Measurements from ENCODE around the gene CACNA1S.

DNA sequence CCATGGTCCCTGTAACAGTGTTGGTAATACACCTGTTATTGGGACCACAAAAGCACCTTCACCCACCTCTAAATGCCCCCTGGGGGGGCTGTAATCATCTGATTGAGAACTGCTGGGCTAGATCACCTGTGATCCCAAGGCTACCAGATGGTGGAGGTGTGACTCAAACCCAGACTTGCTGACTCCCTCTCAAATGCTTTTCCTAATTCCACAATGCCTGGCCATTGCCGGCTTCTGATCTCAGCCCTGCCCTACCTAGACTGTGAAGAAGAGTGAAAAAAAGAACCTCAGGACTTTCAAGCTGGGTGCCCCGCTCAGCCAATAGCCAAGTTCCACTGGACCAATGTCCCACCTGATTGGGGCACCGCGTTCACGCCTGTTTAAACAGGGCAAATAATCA, 32.5 kb upstream of the CACNA1S start:
- no peak for TF ChIP-seq EZH2phosphoT487 (IDR thresholded peaks at IDR 0.05; ENCODE audit: insufficient read depth, low read depth)
- no peak for TF ChIP-seq EZH2 (IDR thresholded peaks at IDR 0.05; ENCODE audit: insufficient read depth, poor library complexity, severe bottlenecking)

All from GM23248 (cell line).